ENCODE data around the gene LRRC43.

LRRC43 gene

GRCh38 chr12:122216445-122216844, 33.5 kb downstream of the LRRC43 start:
- no peak for DNase-seq (ENCODE audit: low read depth in 2 of 2)

- peak; percentile 100 for DNase-seq (ENCODE audit: low read depth in 2 of 2)
These were observed 42.9 kb downstream of the LRRC43 start, which contains the start of gene DIABLO for GRCh38 chr12:122225683-122226365. Gene DIABLO, minus strand, starts transcription at chr12:122226052. Its CDS starts 38 bp downstream, at chr12:122226014.

- no peak for DNase-seq (ENCODE audit: low read depth in 2 of 2)
These were observed 43.6 kb downstream of the LRRC43 start for GRCh38 chr12:122226366-122227125.

- peak; percentile 36 to 41 for DNase-seq (ENCODE audit: low read depth in 2 of 2)
These were observed 44.4 kb downstream of the LRRC43 start for GRCh38 chr12:122227341-122227740.

GRCh38 chr12:122228092-122228491, 45.2 kb downstream of the LRRC43 start:
- no peak for DNase-seq (ENCODE audit: low read depth in 2 of 2)

- no peak for DNase-seq (ENCODE audit: low read depth in 2 of 2)
These were observed 47.9 kb downstream of the LRRC43 start for GRCh38 chr12:122230798-122231197.

GRCh38 chr12:122232691-122233090, 49.8 kb downstream of the LRRC43 start:
- no peak for DNase-seq (ENCODE audit: low read depth in 2 of 2)

GRCh38 chr12:122235741-122236140, 52.8 kb downstream of the LRRC43 start:
- no peak for DNase-seq (ENCODE audit: low read depth in 2 of 2)

GRCh38 chr12:122238861-122239260, 55.9 kb downstream of the LRRC43 start:
- no peak for DNase-seq (ENCODE audit: low read depth in 2 of 2)

GRCh38 chr12:122243965-122244364, 61.0 kb downstream of the LRRC43 start:
- DNase-seq (ENCODE audit: low read depth in 2 of 2) = no peak

- no peak for DNase-seq (ENCODE audit: low read depth in 2 of 2)
These were observed 61.8 kb downstream of the LRRC43 start for GRCh38 chr12:122244565-122245371.

- DNase-seq (ENCODE audit: low read depth in 2 of 2) = no peak
These were observed 62.6 kb downstream of the LRRC43 start for GRCh38 chr12:122245553-122245952.

- no peak for DNase-seq (ENCODE audit: low read depth in 2 of 2)
These were observed 67.1 kb downstream of the LRRC43 start for GRCh38 chr12:122250047-122250446.

GRCh38 chr12:122250536-122250935, 67.6 kb downstream of the LRRC43 start:
- no peak for DNase-seq (ENCODE audit: low read depth in 2 of 2)
